GM21360 (cell line): ENCODE measurements around the gene FAM187B.
A peak's percentile ranks its signal among the peaks of the same experiment; 100 is the strongest.
"Not testable (repeated sequence)": the region's sequence is repeated elsewhere in the genome, so short reads cannot be mapped to it uniquely, and the experiment has no call there.

ENCODE experiments used
- ATAC-seq: cut with Tn5 transposase; IDR thresholded peaks from one replicate; pipeline ENCODE4 v1.9.1; 2021; ENCODE audit warnings: mild to moderate bottlenecking, moderate library complexity; ENCODE audit not compliant: unreplicated experiment

FAM187B gene

GRCh38 chr19:35262101-35262761 is 33.7 kb upstream of the FAM187B start:
- no peak for ATAC-seq

DNA sequence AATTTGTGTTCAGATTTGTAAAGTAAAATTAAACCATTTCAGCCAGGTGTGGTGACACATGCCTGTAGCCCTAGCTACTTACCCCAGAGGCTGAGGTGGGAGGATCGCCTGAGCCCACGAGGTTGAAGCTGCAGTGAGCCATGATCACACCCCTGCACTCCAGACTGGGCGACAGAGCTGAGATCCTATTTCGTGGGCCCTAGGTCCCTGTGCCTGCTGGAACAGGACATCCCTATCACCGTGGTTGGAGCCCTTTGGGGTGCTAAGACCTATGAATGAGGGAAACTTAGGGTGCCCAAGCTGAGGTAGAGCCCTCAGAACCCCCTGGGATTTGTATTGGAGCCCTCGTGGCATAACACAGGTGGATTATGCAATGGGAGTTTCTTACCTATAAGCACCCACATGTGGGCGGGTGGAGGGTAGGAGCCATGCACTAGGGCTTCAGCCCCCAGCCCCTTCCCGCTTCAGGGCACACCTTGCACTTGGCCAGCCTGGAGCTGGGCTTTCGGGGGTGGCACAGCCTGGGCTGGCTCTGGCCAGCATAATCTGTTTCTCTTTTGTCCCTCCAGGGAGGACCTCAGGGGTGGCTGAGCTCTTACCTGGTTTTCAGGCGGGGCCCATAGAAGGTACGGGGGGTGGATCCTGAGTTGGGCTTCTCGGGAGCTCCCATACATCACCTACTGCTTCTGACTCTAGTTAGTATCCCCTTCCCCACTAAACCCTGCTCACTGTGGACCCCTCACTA is 33.0 kb upstream of the FAM187B start:
- no peak for ATAC-seq

- no peak for ATAC-seq
Observed at GRCh38 chr19:35260694-35261304, 32.3 kb upstream of the FAM187B start.

- ATAC-seq, result no peak
Observed at GRCh38 chr19:35257113-35257461, 28.5 kb upstream of the FAM187B start.

GRCh38 chr19:35256566-35256965 is 28.0 kb upstream of the FAM187B start:
- ATAC-seq, result no peak

GRCh38 chr19:35254341-35255297 is 26.1 kb upstream of the FAM187B start:
- no peak for ATAC-seq

- no peak for ATAC-seq
Observed at GRCh38 chr19:35253316-35254286, 25.1 kb upstream of the FAM187B start.

- ATAC-seq, result no peak
Observed at GRCh38 chr19:35251456-35251855, 22.9 kb upstream of the FAM187B start.

- ATAC-seq, result no peak
Observed at GRCh38 chr19:35249848-35250711, 21.5 kb upstream of the FAM187B start.

DNA sequence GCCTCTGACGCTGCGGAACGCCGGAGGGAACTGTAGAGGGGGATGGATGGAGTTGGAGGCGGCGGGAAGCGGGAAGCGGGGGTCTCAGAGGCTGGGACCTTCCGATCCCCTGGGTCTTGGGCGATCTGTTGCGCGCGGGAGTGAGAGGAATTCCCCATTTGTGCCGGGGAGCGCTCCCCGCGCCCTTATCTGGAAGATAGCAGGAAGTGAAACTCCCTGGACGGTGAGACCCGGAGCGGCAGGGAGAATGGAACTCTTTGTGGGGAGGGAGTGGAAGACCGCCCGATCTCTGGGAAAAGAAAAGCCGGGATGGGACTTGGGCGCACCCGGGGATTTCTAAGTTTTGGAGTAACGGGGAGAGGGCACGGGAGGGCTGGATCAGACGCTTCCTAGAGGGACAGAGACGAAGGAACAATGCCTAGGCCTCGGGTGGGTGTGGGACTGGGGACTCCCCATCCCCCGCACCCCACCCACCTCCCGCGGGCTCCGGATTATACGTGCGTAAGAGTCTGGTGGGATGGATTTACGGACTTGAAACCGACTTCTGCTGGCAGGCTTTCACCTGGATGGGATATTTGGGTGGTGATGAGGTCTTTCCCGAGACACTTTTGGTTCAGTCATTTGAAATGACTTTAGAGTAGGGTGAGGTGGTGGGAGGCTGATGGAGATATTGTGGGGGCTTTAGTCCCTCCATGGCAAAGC is 20.8 kb upstream of the FAM187B start:
- peak; percentile 11 for ATAC-seq

GRCh38 chr19:35248310-35249145 is 20.0 kb upstream of the FAM187B start, which contains the start of gene LSR:
LSR (plus strand) TSS chr19:35249002; CDS start chr19:35249023, 21 bp downstream.
- peak; percentile 72 for ATAC-seq

DNA sequence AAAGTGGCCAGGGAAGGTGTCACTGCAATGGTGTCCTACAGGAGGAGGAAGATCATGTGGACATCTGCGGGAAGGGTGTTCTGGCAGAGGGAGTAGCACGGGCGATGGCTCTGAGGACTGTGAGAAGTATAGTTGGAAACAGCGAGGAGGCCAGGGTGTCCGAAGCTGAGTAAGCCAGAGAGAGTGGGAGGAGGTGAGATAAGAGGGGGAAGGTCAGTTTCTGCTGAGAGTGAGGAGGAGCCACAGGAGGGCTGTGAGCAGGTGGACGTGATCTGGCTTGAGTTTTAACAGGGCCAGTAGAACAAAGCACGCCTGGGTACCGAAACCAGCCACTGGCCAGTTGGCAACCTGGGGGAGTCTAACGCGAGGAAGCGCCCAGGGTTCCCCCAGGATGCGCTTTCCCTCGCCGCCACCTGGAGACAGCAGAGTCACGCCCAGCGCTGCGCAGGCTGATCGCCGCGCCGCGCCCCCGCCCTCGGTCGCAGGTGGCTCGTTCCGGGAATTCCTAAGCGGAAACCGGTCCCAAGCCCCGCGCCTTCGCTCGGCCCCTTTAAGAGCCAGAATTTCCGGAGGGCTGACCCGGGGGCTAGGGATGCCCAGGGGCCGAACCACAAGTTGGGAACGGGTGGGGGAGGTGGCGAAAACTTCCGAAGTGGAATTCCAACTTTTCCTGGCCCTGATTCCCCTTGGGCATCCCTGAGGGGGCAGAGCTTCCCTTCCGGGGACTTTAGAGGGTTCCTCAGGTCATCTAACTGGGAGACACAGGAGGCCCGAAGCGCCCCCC is 19.2 kb upstream of the FAM187B start:
- ATAC-seq, result peak; percentile 36

DNA sequence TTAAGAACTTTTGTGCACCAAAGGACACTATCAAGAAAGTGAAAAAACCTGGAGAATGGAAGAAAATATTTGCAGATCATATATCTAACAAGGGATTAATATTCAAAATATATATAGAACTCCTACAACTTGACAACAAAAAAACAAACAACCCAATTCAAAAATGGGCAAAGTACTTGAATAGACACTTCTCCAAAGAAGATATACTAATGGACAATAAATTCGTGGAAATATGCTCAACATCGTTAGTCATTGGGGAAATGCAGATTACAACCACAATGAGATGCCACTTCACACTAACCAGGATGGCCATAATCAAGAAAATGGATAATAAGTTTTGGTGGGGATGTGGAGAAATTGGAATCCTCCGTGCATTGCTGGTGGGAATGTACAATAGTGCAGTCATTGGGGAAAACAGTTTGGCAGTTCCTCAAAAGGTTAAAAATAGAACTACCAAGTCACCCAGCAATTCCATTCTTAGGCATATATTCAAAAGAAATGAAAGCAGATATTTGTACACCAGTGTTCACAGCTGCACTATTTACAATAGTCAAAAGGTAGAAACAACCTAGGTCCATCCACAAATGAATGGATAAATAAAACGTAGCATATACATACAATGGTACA is 18.0 kb upstream of the FAM187B start:
- no peak for ATAC-seq

DNA sequence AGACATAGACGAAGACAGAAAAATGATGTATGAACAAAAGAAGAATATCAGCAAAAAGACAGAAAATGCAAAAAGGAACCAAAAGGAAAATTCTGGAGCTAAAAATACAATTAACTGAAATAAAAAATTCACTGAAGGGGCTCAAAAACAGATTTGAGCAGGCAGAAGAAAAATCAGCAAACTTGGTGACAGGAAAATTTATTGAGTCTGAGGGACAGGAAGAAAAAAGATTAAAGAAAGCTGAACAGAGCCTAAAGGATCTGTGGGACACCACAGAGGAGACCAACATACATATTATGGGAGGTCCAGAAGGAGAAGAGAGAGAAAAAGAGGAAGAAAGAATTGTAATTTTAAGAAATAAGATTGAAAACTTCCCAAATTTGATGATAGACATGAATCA is 12.9 kb upstream of the FAM187B start:
- no peak for ATAC-seq

GRCh38 chr19:35240327-35240726 is 11.8 kb upstream of the FAM187B start:
- ATAC-seq, result no peak

- ATAC-seq, result not testable (repeated sequence)
Observed at GRCh38 chr19:35239597-35239996, 11.1 kb upstream of the FAM187B start.
